ENCODE measurements around the gene PFKL. TPM values are rescaled to one million over a fixed set of nuclear protein-coding genes. Genes with fewer than 3 reads are reported as not detected.
A peak's percentile ranks its signal among the peaks of the same experiment; 100 is the strongest.

PFKL gene
- total and polyA plus RNA-seq, 11 donors, result 34.0 to 85.1 (median 46.1) TPM

GRCh38 chr21:44303490-44303981 lies 3.7 kb downstream of the PFKL start:
- Histone ChIP-seq H3K27ac (peak overlapping the region in 6 of 12 donors; percentile 2 to 61 (median 22)), H3K4me3 (no peak overlapping the region), H3K36me3 (peaks cover 0 to 28% (median 6%) of the 10 kb centered on the region in 9 donors), H3K4me1 (peaks cover 0 to 68% (median 48%) of the 10 kb centered on the region in 12 donors), H3K9me3 (no peaks in the 10 kb centered on the region), H3K27me3 (no peaks in the 10 kb centered on the region)
- ATAC-seq (no peak), DNase-seq (no peak)
- 70 to 80% (median 72%) methylated on average over 12 of the region's 12 CpGs for WGBS, 4 donors
- intact Hi-C loops (cut with DNase I), result loop anchor here in 4 of 10 donors (2.0 to 10.0 kb wide), 5 partner anchors 33 to 509 kb away; no protein-coding TSS in a partner anchor
- TF ChIP-seq POLR2A (IDR thresholded peaks at IDR 0.05) (no peak), CTCF (IDR thresholded peaks at IDR 0.05) (peak in 1 of 12 donors; percentile 6)

DNA sequence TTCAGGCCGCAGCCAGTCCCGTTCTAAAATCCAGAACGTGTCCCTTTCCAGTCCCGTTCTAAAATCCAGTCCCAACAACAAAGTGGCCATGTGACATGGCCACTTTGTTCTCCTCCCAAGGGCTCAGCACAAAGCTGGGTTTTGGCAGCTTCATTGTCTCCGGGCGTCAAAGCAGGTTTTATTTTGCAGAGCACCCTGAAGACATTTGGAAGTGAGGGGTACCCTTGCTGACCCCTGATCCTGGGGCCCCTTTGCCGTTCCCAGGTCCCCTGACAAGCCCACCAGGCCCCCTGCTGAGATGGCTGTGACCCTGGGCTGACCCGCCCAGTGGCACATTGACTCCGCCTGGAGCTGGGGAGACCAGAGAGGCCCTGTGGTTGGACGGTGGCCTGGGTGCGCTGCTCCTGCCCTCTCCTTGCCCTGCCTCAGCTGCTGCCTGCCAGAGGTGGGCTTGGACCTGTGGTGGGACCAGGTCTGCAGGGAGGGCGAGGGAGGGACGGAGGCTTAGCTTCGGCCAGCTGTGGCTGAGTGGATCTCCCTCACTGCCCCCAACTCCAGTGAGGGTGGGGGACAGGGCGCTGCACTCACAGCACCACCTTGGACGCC lies 4.3 kb downstream of the PFKL start:
- DNase-seq (no peak), ATAC-seq (no peak)
- no peaks in the 10 kb centered on the region for H3K9me3 ChIP-seq
- H3K36me3 ChIP-seq, result peaks cover 0 to 32% (median 6%) of the 10 kb centered on the region in 9 donors
- TF ChIP-seq CTCF (IDR thresholded peaks at IDR 0.05) (no peak), POLR2A (IDR thresholded peaks at IDR 0.05) (no peak)
- no peaks in the 10 kb centered on the region for H3K27me3 ChIP-seq
- peak overlapping the region in 6 of 12 donors; percentile 2 to 61 (median 22) for H3K27ac ChIP-seq
- peaks cover 0 to 67% (median 47%) of the 10 kb centered on the region in 12 donors for H3K4me1 ChIP-seq
- intact Hi-C loops (cut with DNase I), result loop anchor here in 3 of 10 donors (10.0 kb wide), 4 partner anchors 249 to 509 kb away; no protein-coding TSS in a partner anchor
- H3K4me3 ChIP-seq, result no peak overlapping the region
- 38 to 71% (median 61%) methylated on average over 8 to 16 of the region's 16 CpGs for WGBS, 4 donors

DNA sequence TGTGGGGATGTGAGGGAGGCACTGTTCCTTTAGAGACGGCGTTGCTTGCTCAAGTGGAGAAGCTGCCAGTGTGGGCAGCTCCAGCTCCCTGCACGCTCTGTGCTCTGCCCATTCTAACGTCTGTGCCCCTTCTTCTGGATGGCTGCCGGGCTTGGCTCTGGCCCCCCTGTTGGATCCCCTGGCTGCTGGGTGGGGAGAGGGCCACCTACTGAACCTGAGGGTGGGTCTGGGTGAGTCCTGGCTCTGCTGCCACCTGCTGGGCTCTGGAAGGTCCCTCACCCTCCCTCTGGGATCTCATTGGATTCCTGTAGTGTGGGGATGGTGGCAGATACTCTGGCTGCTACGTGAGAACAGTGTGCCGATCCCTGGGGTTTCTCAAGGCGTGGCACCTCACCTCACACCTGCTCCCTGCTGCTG lies 5.0 kb downstream of the PFKL start:
- H3K27ac ChIP-seq, result peak overlapping the region in 1 of 12 donors; percentile 9
- H3K4me3 ChIP-seq, result no peak overlapping the region
- H3K4me1 ChIP-seq, result peaks cover 0 to 61% (median 42%) of the 10 kb centered on the region in 12 donors
- H3K27me3 ChIP-seq, result no peaks in the 10 kb centered on the region
- peak; percentile 32 to 68 (median 56) for TF ChIP-seq CTCF (IDR thresholded peaks at IDR 0.05)
- TF ChIP-seq POLR2A (IDR thresholded peaks at IDR 0.05), result no peak
- DNase-seq, result no peak
- ATAC-seq, result peak in 3 of 4 donors; percentile 39 to 49 (median 44)
- H3K9me3 ChIP-seq, result no peaks in the 10 kb centered on the region
- peaks cover 0 to 39% (median 6%) of the 10 kb centered on the region in 9 donors for H3K36me3 ChIP-seq
- 56 to 59% (median 56%) methylated on average over 6 to 8 of the region's 8 CpGs; no CpG with 5 or more reads in 1 of the 4 donors for WGBS, 4 donors
- intact Hi-C loops (cut with DNase I), result loop anchor here in 3 of 10 donors (10.0 kb wide), 4 partner anchors 250 to 510 kb away; no protein-coding TSS in a partner anchor

GRCh38 chr21:44305691-44306090 lies 5.8 kb downstream of the PFKL start:
- TF ChIP-seq CTCF (IDR thresholded peaks at IDR 0.05) (no peak), POLR2A (IDR thresholded peaks at IDR 0.05) (no peak)
- Histone ChIP-seq H3K27ac (peak overlapping the region in 2 of 12 donors; percentile 9 to 30), H3K36me3 (peaks cover 0 to 47% (median 7%) of the 10 kb centered on the region in 9 donors), H3K9me3 (no peaks in the 10 kb centered on the region), H3K4me1 (peaks cover 0 to 60% (median 41%) of the 10 kb centered on the region in 12 donors), H3K27me3 (no peaks in the 10 kb centered on the region), H3K4me3 (no peak overlapping the region)
- 66 to 77% (median 70%) methylated on average over 4 to 9 of the region's 9 CpGs for WGBS, 4 donors
- ATAC-seq (no peak), DNase-seq (no peak)
- intact Hi-C loops (cut with DNase I), result loop anchor here in 3 of 10 donors (2.0 to 10.0 kb wide), 5 partner anchors 21 to 511 kb away; no protein-coding TSS in a partner anchor
